ENCODE data around the gene OTOA.

DNA sequence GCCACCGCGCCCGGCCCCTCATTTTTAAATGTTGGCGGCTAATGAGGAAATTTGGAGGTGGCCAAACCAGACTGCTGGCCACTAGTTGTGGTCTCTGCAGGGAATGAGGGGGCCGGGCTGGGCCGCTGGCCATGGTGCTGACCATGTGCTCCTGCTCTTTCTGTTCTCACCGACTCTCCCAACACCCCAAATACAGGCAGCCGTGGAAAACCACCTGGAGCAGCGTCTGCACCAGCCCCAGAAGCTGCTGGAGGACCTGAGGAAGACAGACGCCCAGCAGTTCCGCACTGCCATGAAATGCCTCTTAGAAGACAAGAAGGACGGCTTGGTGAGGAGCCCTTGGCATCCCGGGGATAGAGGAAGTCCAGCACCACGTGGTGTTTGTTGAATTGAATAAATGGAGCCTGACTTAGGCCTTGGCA is 21.3 kb downstream of the OTOA start:
- no peak for TF ChIP-seq POLR2AphosphoS2 (IDR thresholded peaks at IDR 0.05; ENCODE audit: low read depth, low read length)
- no peak for TF ChIP-seq HHEX (CRISPR knock-in tag; IDR thresholded peaks at IDR 0.05)
- no peak for TF ChIP-seq NR2F6 (IDR thresholded peaks at IDR 0.05)
- no peak for TF ChIP-seq NR2F6 (CRISPR knock-in tag; IDR thresholded peaks at IDR 0.05)
- no peak for TF ChIP-seq ASH2L (IDR thresholded peaks at IDR 0.05; ENCODE audit: insufficient read length, low read depth, low read length)
- TF ChIP-seq, protein P1, sequence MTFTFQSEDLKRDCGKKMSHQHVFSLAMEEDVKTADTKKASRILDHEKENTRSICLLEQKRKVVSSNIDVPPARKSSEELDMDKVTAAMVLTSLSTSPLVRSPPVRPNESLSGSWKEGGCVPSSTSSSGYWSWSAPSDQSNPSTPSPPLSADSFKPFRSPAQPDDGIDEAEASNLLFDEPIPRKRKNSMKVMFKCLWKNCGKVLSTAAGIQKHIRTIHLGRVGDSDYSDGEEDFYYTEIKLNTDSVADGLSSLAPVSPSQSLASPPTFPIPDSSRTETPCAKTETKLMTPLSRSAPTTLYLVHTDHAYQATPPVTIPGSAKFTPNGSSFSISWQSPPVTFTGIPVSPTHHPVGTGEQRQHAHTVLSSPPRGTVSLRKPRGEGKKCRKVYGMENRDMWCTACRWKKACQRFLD (CRISPR knock-in tag; IDR thresholded peaks at IDR 0.05; ENCODE audit: borderline replicate concordance): no peak
- no peak for TF ChIP-seq TAF1 (CRISPR knock-in tag; IDR thresholded peaks at IDR 0.05)
- TF ChIP-seq POLR2A (IDR thresholded peaks at IDR 0.05; ENCODE audit: insufficient read depth in 1 of 2, low read depth in 2 of 2, low read length in 2 of 2): no peak
- TF ChIP-seq ARID2 (CRISPR knock-in tag; IDR thresholded peaks at IDR 0.05; ENCODE audit: borderline replicate concordance): no peak
- no peak for TF ChIP-seq KLF12 (CRISPR knock-in tag; IDR thresholded peaks at IDR 0.05; ENCODE audit: borderline replicate concordance)
- TF ChIP-seq SP4 (CRISPR knock-in tag; IDR thresholded peaks at IDR 0.05): no peak
- no peak for TF ChIP-seq SIN3A (IDR thresholded peaks at IDR 0.05; ENCODE audit: borderline replicate concordance, low read depth, low read length)
- TF ChIP-seq, protein P2, sequence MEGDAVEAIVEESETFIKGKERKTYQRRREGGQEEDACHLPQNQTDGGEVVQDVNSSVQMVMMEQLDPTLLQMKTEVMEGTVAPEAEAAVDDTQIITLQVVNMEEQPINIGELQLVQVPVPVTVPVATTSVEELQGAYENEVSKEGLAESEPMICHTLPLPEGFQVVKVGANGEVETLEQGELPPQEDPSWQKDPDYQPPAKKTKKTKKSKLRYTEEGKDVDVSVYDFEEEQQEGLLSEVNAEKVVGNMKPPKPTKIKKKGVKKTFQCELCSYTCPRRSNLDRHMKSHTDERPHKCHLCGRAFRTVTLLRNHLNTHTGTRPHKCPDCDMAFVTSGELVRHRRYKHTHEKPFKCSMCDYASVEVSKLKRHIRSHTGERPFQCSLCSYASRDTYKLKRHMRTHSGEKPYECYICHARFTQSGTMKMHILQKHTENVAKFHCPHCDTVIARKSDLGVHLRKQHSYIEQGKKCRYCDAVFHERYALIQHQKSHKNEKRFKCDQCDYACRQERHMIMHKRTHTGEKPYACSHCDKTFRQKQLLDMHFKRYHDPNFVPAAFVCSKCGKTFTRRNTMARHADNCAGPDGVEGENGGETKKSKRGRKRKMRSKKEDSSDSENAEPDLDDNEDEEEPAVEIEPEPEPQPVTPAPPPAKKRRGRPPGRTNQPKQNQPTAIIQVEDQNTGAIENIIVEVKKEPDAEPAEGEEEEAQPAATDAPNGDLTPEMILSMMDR (CRISPR knock-in tag; IDR thresholded peaks at IDR 0.05): no peak
- no peak for TF ChIP-seq NFATC3 (CRISPR knock-in tag; IDR thresholded peaks at IDR 0.05)
- TF ChIP-seq MEIS2 (CRISPR knock-in tag; IDR thresholded peaks at IDR 0.05): no peak
